ENCODE measurements around the gene SLC44A3. TPM values are rescaled to one million over a fixed set of nuclear protein-coding genes. Genes with fewer than 3 reads are reported as not detected.
"Not testable (repeated sequence)": the region's sequence is repeated elsewhere in the genome, so short reads cannot be mapped to it uniquely, and the experiment has no call there.

Gene SLC44A3
- total and polyA plus RNA-seq, 4 donors: 9.3 to 31.8 (median 11.6) TPM

DNA sequence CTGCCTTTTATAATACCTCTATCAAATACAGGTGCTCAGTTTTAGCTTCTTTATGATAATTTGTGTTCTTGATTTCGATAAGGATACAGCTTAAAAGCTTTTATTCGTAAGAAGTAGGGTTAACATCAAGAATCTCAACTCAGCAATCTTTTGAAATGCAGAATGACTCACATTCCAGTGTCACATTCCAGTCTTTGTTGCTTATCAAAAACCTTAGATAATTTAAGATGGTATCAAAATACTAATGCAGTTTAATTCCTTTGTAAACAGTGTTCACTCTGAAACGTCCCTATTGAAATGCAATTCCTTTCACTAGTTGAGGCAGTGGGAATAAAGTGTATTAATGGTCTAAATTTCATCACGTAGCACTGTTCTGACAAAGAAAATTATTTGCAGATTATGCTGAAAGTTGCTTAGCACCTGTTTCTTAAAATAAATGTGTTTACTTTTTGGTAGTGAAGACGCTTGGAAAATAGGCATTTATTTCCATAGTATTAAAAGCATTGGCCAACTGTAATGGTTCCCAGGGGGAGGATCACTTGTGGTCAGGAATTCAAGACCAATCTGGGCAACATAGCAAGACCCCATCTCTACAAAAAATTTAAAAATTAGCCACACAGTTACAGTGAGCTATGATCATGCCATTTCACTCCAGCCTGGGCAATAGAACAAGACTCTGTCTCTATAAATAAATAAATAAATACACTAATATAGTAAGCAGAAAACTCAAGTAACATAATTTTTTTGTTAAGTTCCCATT is 116.9 kb downstream of the SLC44A3 start:
- no peaks in the 10 kb centered on the region for H3K27me3 ChIP-seq (ENCODE audit: control insufficient read depth in 3 of 3, insufficient read depth in 3 of 3, low read length in 2 of 3)
- H3K4me1 ChIP-seq (ENCODE audit: control insufficient read depth in 5 of 5, insufficient read depth in 5 of 5, low read length in 5 of 5): peaks cover 0 to 10% (median 0%) of the 10 kb centered on the region in 5 donors
- H3K36me3 ChIP-seq (ENCODE audit: control insufficient read depth in 4 of 4, insufficient read depth in 4 of 4, low read length in 4 of 4): peaks cover 0 to 3% (median under 1%) of the 10 kb centered on the region in 4 donors
- ATAC-seq (ENCODE audit: insufficient read depth, low FRiP score) (no peak), DNase-seq (no peak)
- H3K9me3 ChIP-seq (ENCODE audit: control insufficient read depth in 4 of 4, insufficient read depth in 3 of 4, low read length in 3 of 4): no peaks in the 10 kb centered on the region
- no peak overlapping the region for H3K9ac ChIP-seq (ENCODE audit: insufficient read depth in 1 of 2, low read length in 2 of 2)
- 57 to 75% methylated on average over 5 of the region's 5 CpGs for WGBS, 2 donors
- no peak overlapping the region for H3K4me3 ChIP-seq
- TF ChIP-seq, protein P1, sequence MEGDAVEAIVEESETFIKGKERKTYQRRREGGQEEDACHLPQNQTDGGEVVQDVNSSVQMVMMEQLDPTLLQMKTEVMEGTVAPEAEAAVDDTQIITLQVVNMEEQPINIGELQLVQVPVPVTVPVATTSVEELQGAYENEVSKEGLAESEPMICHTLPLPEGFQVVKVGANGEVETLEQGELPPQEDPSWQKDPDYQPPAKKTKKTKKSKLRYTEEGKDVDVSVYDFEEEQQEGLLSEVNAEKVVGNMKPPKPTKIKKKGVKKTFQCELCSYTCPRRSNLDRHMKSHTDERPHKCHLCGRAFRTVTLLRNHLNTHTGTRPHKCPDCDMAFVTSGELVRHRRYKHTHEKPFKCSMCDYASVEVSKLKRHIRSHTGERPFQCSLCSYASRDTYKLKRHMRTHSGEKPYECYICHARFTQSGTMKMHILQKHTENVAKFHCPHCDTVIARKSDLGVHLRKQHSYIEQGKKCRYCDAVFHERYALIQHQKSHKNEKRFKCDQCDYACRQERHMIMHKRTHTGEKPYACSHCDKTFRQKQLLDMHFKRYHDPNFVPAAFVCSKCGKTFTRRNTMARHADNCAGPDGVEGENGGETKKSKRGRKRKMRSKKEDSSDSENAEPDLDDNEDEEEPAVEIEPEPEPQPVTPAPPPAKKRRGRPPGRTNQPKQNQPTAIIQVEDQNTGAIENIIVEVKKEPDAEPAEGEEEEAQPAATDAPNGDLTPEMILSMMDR (IDR thresholded peaks at IDR 0.05; ENCODE audit: control extremely low read depth, extremely low read depth): no peak
- H3K27ac ChIP-seq (ENCODE audit: low read depth in 1 of 2, low read length in 1 of 2): no peak overlapping the region

DNA sequence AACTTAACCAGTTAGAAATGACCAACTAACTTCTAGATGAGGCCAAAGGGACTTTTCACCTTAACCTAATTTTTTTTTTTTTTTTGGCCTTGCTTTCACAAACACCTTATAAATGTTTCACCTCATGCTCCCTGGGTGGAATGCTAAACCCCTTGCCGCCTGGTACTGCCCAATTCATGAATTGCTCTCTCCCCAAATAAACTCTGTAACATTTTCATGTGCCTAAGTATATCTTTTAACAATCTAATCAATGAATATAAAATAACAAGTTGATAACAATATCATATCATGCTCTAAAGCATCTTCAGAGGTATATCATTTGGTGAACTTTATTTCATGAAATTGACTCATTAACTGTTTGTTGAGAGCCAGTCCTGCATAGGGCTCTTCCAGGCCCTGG is 117.7 kb downstream of the SLC44A3 start:
- Histone ChIP-seq H3K27ac (ENCODE audit: low read depth in 1 of 2, low read length in 1 of 2) (no peak overlapping the region), H3K36me3 (ENCODE audit: control insufficient read depth in 4 of 4, insufficient read depth in 4 of 4, low read length in 4 of 4) (peaks cover 0 to 3% (median under 1%) of the 10 kb centered on the region in 4 donors), H3K9me3 (ENCODE audit: control insufficient read depth in 4 of 4, insufficient read depth in 3 of 4, low read length in 3 of 4) (no peaks in the 10 kb centered on the region), H3K4me1 (ENCODE audit: control insufficient read depth in 5 of 5, insufficient read depth in 5 of 5, low read length in 5 of 5) (peaks cover 0 to 10% (median 0%) of the 10 kb centered on the region in 5 donors), H3K27me3 (ENCODE audit: control insufficient read depth in 3 of 3, insufficient read depth in 3 of 3, low read length in 2 of 3) (no peaks in the 10 kb centered on the region), H3K4me3 (no peak overlapping the region), H3K9ac (ENCODE audit: insufficient read depth in 1 of 2, low read length in 2 of 2) (no peak overlapping the region)
- WGBS, 2 donors: 94 to 96% methylated on average over 1 of the region's 1 CpG
- DNase-seq: no peak
- no peak for ATAC-seq (ENCODE audit: insufficient read depth, low FRiP score)
- TF ChIP-seq, protein P1 (IDR thresholded peaks at IDR 0.05; ENCODE audit: control extremely low read depth, extremely low read depth): no peak

DNA sequence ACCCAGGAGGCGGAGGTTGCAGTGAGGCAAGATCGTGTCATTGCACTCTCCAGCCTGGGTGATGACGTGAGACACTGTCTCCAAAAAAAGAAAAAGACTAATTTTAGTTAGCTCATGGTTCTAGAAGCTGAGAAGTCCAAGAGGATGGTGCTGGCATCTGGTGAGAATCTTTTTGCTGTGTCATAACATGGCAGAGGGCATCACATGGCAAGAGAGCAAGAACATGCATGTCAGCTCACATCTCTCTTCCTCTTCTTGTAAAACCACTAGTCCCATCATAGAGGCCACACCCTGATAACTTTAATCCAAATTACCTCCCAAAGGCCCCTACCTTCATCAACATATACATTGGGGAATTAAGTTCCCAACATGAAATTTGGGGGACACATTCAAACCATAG is 120.6 kb downstream of the SLC44A3 start:
- ATAC-seq (ENCODE audit: insufficient read depth, low FRiP score) (no peak), DNase-seq (no peak)
- no peak overlapping the region for H3K9ac ChIP-seq (ENCODE audit: insufficient read depth in 1 of 2, low read length in 2 of 2)
- H3K9me3 ChIP-seq (ENCODE audit: control insufficient read depth in 4 of 4, insufficient read depth in 3 of 4, low read length in 3 of 4): no peaks in the 10 kb centered on the region
- no peak overlapping the region for H3K27ac ChIP-seq (ENCODE audit: low read depth in 1 of 2, low read length in 1 of 2)
- TF ChIP-seq, protein P1 (IDR thresholded peaks at IDR 0.05; ENCODE audit: control extremely low read depth, extremely low read depth): no peak
- H3K4me1 ChIP-seq (ENCODE audit: control insufficient read depth in 5 of 5, insufficient read depth in 5 of 5, low read length in 5 of 5): peaks cover 0 to 10% (median 0%) of the 10 kb centered on the region in 5 donors
- no peak overlapping the region for H3K4me3 ChIP-seq
- 91 to 92% methylated on average over 3 of the region's 3 CpGs for WGBS, 2 donors
- H3K36me3 ChIP-seq (ENCODE audit: control insufficient read depth in 4 of 4, insufficient read depth in 4 of 4, low read length in 4 of 4): peaks cover 0 to 3% (median 0%) of the 10 kb centered on the region in 4 donors
- no peaks in the 10 kb centered on the region for H3K27me3 ChIP-seq (ENCODE audit: control insufficient read depth in 3 of 3, insufficient read depth in 3 of 3, low read length in 2 of 3)

DNA sequence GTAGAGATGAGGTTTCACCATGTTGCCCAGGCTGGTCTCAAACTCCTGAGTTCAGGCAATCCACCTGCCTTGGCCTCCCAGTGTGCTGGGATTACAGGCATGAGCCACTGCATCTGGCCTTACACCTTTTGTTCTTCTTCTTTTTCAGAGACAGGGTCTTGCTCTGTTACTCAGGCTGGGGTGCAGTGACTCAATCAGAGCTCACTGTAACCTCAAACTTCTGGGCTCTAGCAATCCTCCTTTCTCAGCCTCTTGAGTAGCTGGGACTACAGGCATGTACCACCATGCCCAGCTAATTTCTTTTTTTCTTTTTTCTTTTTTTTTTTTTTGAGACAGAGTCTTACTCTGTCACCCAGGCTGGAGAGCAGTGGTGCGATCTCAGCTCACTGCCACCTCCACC is 121.3 kb downstream of the SLC44A3 start:
- 100% methylated on average over 1 of the region's 1 CpG for WGBS, 2 donors
- H3K27ac ChIP-seq (ENCODE audit: low read depth in 1 of 2, low read length in 1 of 2); DNase-seq; ATAC-seq (ENCODE audit: insufficient read depth, low FRiP score); H3K4me1 ChIP-seq (ENCODE audit: control insufficient read depth in 5 of 5, insufficient read depth in 5 of 5, low read length in 5 of 5); H3K27me3 ChIP-seq (ENCODE audit: control insufficient read depth in 3 of 3, insufficient read depth in 3 of 3, low read length in 2 of 3); H3K9me3 ChIP-seq (ENCODE audit: control insufficient read depth in 4 of 4, insufficient read depth in 3 of 4, low read length in 3 of 4); H3K36me3 ChIP-seq (ENCODE audit: control insufficient read depth in 4 of 4, insufficient read depth in 4 of 4, low read length in 4 of 4); H3K4me3 ChIP-seq; H3K9ac ChIP-seq (ENCODE audit: insufficient read depth in 1 of 2, low read length in 2 of 2): not testable (repeated sequence)
